ENCODE measurements around the gene CNPY1. TPM values are rescaled to one million over a fixed set of nuclear protein-coding genes. Genes with fewer than 3 reads are reported as not detected.

The CNPY1 gene
- total RNA-seq, 1 experiment from 2014 or later: not detected

DNA sequence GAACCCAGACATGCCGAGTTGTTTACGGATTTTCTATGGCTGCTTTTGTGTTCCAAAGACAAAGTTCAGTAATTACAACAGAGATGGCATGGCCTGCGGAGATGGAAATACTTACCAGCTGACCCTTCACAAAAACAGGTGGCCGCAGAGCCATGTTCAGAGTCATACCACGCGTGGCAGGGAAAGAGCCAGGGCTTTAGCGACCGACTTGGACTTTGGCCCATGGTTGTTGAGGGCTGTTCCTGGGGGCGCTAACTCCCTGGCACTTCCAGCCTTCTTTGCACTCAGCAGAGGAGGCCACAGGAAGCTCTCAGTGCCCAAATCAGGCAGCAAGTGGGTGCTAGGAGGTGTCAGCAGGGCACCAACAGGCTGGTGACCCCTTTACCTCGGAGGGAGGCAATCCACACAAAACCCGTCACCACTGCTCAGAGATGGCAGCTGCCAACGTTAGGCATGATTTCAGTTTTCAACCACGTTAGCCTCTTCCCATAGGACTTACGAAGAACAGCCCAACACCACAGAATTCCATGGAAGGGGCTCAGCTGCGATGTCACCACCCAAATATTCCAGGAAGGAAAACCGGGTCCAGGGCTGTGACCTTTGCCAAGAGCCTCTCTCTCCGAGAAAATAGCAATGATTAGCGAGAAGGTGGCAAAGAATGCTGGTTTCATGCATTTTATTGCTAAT is 21.4 kb upstream of the CNPY1 start:
- H3K9ac ChIP-seq (ENCODE audit: extremely low read depth, insufficient read length, low read length): no peak overlapping the region
- Mint-ChIP-seq H3K4me1 (peaks cover 16 to 23% of the 10 kb centered on the region in 2 experiments), H3K27me3 (ENCODE audit: low read depth) (0 out of 2 replicates have a peak, but pooled peaks cover 2% of the 10 kb centered on the region), H3K36me3 (ENCODE audit: insufficient read depth in 1 of 3, low read depth in 3 of 3) (no peaks in the 10 kb centered on the region), H3K4me3 (no peak overlapping the region), H3K27ac (no peak overlapping the region; a peak in 2 of 7 replicates), H3K9me3 (no peaks in the 10 kb centered on the region)
- H2BK5ac ChIP-seq (ENCODE audit: insufficient read length, low read length): no peak overlapping the region
- H3K4ac ChIP-seq (ENCODE audit: low read depth, low read length): no peak overlapping the region
- H2AFZ ChIP-seq (ENCODE audit: low read length): no peak overlapping the region
- no peak overlapping the region for H2BK120ac ChIP-seq (ENCODE audit: low read depth, low read length, poor library complexity, severe bottlenecking)
- no peaks in the 10 kb centered on the region for H3K9me3 ChIP-seq (ENCODE audit: control insufficient read depth, low read depth, low read length)
- no peak overlapping the region for H2BK20ac ChIP-seq (ENCODE audit: low read depth, low read length, poor library complexity, severe bottlenecking)
- no peaks in the 10 kb centered on the region for H3K23me2 ChIP-seq (ENCODE audit: insufficient read length, low read depth, low read length, poor library complexity, severe bottlenecking)
- H4K91ac ChIP-seq (ENCODE audit: insufficient read length, low read depth, low read length): no peak overlapping the region
- WGBS (ENCODE audit: extremely low coverage, insufficient read length, low lambda C conversion rate): no CpG with 5 or more reads among the region's 18 CpGs
- no peaks in the 10 kb centered on the region for H3K79me1 ChIP-seq (ENCODE audit: insufficient read depth, low read depth, low read length, poor library complexity, severe bottlenecking)
- H3K4me2 ChIP-seq (ENCODE audit: insufficient read depth, insufficient read length, low read length): no peak overlapping the region
- no peaks in the 10 kb centered on the region for H3K79me2 ChIP-seq (ENCODE audit: insufficient read depth, low read length)
- no peaks in the 10 kb centered on the region; the same call in 1 of the 2 replicates for H3K4me1 ChIP-seq (ENCODE audit: insufficient read depth, low read length)
- TF ChIP-seq, protein P1, sequence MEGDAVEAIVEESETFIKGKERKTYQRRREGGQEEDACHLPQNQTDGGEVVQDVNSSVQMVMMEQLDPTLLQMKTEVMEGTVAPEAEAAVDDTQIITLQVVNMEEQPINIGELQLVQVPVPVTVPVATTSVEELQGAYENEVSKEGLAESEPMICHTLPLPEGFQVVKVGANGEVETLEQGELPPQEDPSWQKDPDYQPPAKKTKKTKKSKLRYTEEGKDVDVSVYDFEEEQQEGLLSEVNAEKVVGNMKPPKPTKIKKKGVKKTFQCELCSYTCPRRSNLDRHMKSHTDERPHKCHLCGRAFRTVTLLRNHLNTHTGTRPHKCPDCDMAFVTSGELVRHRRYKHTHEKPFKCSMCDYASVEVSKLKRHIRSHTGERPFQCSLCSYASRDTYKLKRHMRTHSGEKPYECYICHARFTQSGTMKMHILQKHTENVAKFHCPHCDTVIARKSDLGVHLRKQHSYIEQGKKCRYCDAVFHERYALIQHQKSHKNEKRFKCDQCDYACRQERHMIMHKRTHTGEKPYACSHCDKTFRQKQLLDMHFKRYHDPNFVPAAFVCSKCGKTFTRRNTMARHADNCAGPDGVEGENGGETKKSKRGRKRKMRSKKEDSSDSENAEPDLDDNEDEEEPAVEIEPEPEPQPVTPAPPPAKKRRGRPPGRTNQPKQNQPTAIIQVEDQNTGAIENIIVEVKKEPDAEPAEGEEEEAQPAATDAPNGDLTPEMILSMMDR (conservative IDR thresholded peaks at IDR 0.05): no peak
- no peak overlapping the region for H3K23ac ChIP-seq (ENCODE audit: insufficient read length, low read depth, low read length)
- no peak overlapping the region for H3K14ac ChIP-seq (ENCODE audit: insufficient read depth, low read length)
- no peak overlapping the region for H4K8ac ChIP-seq (replicated peaks; ENCODE audit: insufficient read length, low read depth, low read length)
- no peaks in the 10 kb centered on the region for H4K20me1 ChIP-seq (ENCODE audit: control insufficient read depth, insufficient read depth, insufficient read length)
- H3K18ac ChIP-seq (ENCODE audit: insufficient read length, low read depth, low read length): no peak overlapping the region
- H4K5ac ChIP-seq (ENCODE audit: insufficient read length, low read depth, low read length): no peak overlapping the region
- no peak overlapping the region for H2BK15ac ChIP-seq (ENCODE audit: low read depth, low read length)
- H2AK5ac ChIP-seq (ENCODE audit: insufficient read length, low read length): no peak overlapping the region
- no peak for DNase-seq
- no peak overlapping the region for H3K56ac ChIP-seq (ENCODE audit: insufficient read length, low read depth, low read length)
- H3K27me3 ChIP-seq (ENCODE audit: insufficient read depth, low read length): no peaks in the 10 kb centered on the region
- H3T11ph ChIP-seq (ENCODE audit: low read length): no peak overlapping the region
- no peak overlapping the region for H2BK12ac ChIP-seq (ENCODE audit: insufficient read length, low read depth, low read length)
- H3K27ac ChIP-seq (ENCODE audit: insufficient read length, low read depth, low read length): no peak overlapping the region

Measured in H9 (cell line).